HL-60 (cell line): Measurements from ENCODE around the gene MSRB3.

Experiments used
- CTCF ChIP-seq: IDR thresholded peaks from one replicate; pipeline ENCODE4 v1.5.1; 2011; ENCODE audit warnings: low read length, control low read depth, inconsistent platforms; ENCODE audit not compliant: insufficient read depth
- POLR2AphosphoS5 ChIP-seq: IDR thresholded peaks from 2 replicates; pipeline ENCODE4 v1.6.1; 2012; ENCODE audit warnings: low read depth
- REST ChIP-seq: IDR thresholded peaks from 2 replicates; pipeline ENCODE4 v1.6.1; 2012; ENCODE audit warnings: low read depth; ENCODE audit not compliant: insufficient replicate concordance

DNA sequence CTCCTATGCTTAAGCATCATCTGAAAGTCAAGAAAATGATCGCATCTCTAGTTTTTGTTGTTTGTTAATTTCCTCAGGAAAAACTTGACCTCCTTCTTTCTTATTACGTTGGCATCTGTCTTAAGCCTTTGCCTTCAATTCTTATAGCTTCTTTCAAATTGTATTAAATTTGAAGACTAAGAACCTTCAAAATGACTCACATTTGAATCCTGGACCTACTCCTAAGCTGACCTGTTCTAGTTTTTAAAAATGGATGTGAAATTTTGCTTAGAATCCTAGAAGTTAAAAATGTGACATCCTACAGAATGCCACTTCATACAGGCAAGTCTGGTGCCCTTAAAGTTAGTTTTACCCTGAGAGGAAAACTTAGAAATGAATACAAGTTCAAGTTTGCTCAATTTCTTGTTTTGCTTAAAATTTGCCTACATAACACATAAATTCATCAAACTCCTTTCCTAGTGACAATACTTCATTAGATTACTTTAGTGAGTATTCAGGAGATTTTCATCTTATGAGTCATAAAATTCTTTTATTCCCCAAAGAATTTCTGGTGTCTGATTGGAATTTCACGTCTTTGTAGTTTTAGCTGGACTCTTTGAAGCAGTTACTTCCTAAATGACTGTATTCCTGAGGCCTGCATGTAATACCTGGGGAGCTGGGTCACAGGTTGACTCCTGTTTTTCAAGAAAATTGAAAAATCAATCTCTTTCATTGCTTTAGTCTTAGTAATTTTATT lies 152.3 kb downstream of the MSRB3 start:
- TF ChIP-seq CTCF (no peak), POLR2AphosphoS5 (no peak), REST (no peak)
